NCI-H510A treated with DMSO at 0.1 percent for 48 hours (cell line): ENCODE results near the gene OOSP4A.

ENCODE experiments used
- DNase-seq: peaks from one replicate; lab custom pipeline; 2025; lab: John Stamatoyannopoulos, UW

OOSP4A gene

DNA sequence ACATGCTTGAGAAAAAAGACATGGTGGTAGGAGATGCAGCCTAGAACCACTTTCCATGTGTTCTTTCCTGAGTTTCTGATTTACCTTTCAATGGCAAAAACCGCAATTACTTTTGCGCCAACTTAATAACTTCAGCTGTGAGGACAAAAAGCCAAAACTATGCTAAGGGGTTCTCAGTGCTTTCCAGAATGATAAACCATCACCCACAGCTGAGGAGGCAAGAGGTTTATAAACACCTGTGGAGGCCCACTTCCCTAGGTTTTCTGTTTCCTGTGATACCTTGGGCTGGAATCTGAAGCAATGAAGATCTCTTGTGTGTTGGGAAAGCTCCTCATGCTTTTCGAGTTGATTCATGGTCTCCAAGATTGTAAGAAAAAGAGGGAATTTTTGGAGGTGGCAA is at the start of gene OOSP4A:
OOSP4A (plus strand) TSS at position 301 of the 400 bp plus-strand sequence; CDS start at position 301, 0 bp downstream.
- no peak for DNase-seq

DNA sequence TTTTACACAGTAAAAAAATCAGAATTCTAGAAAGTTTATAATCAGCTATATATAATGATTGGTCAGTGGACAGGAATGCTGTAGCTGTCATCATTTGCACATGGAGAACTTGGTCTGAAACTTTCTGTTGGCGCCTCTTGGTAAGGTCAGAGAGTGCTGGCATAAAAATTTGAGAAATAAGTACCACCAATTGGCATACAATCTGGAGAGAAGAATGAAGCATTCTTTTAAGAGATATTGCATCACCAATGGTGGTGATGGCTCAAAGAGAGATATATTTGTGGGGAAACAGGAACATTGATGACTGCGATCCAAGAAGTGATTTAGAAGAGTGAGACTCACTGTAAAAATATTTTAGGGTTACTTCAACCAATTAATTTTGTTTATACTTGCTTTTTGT is 45.4 kb upstream of the OOSP4A start:
- DNase-seq, result no peak

DNA sequence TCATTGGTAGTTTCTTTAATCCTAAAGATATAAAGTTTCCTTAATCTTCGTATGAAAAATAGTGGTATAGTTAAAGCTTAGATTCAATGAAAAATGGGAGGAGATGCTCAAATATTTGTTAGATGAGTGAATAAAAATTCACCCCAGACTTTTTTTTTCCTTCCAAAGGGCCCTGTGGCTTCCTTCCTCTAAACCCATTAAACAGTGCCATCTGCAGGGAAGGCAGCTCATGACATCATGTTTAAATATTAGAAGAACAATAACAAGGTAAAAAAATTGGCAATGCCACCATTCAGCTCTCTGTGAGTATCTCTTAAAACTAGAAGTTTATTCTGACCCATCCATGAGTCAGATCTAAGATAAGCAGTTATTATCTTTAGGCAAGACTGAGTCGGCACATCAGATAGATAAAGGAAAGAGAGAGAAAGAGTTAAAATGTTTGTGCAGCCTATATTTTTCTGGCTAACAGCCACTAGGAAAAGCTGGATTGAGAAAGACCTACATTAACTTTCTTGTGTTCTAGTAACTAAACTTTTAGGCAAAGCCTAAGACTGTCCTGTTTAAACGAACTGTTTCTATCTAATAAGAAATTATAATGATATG is 44.7 kb upstream of the OOSP4A start:
- DNase-seq, result no peak

DNA sequence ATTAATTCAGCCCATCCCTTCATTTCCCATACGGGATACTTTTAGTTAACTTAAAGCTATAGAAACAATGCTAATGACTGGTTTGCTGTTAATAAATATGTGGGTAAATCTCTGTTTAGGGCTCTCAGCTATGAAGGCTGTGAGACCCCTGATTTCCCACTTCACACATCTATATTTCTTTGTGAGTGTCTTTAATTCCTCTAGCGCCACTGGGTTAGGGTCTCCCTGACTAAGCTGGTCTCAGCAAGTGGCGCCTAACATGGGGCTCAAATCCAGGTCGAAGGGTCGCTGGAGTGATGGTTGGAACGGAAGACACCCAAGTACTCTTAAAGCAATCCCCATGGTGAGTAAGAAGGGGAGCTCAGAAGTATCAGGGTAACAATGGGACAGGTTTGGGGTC is 40.0 kb upstream of the OOSP4A start:
- DNase-seq, result no peak

DNA sequence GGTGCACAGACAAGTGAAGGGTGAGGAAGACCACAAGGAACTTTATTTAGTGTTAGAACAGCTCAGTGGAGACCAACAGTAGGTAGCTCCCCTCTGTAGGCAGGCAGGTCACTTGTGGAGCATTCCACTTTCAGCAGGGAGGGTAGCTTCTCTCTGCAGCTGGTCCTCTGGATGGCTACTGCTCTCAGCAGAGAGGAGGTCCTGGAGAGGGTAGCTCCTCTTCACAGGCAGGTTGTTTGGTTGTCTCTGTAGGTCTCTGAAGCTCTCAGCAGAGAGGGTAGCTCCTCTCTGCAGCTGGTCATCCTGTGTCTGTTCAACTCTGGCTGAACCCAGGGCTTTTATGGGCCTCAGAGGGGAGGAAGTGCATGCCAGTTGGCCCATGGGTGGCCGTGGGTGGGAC is 32.1 kb upstream of the OOSP4A start:
- DNase-seq, result no peak

DNA sequence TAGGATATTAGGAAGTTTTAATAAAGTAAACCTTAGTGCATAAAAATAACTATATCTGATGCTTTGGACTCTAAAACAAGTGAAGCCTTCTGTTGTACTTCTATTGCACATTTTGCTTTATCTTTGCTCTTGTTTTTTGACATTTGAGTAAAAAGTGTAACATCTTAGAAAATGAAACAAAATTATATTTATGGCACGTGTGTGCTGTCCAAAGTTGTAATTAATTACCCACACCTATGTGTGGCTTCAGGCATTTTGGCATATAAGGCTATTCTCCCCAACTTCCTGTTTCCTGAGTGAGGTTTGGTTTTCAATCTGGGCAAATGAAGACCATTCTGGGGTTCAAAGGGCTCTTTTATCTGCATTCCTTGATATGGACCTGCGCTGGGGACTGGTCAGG is 25.7 kb upstream of the OOSP4A start, which contains the start of gene OOSP1:
OOSP1 (plus strand) TSS at position 301 of the 400 bp plus-strand sequence; CDS start at position 324, 23 bp downstream.
- DNase-seq, result no peak

DNA sequence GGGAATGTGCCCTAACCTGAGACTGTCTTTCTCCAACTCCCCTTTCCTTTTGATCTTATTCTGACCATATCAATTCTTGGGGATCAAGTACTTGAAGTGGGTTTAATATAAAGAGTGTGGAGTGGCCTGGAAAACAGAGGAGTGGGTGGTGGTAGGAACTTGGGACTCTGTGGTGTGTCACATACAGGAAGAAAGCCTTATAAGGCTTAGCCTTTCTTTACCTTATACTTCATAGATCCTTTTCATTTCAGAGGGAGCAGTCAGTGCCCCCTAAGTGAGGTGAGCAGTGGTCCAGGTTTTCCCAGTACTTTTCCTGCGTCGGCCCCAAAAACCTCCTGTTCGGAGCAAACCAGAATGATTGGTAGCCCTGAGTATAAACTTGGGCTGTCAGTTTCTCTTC is 25.1 kb upstream of the OOSP4A start:
- DNase-seq, result no peak

DNA sequence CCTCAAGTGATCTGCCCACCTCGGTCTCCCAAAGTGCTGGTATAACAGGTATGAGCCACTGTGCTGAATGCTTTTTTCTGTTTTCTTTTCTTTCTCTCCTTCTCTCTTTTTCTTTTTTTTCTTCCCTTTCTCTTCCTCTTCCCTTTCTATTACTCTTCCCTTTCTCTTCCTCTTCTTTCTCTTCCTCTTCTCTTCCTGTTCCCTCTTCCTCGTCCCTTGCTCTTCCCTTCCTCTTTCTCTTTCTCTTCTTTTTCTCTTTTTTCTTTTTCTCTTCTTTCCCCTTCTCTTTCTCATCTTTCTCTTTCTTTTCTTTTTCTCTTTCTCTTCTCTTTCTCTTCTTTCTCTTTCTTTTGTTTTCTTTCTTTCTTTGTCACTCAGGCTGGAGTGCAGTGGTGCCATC is 24.4 kb upstream of the OOSP4A start:
- DNase-seq, result no peak

DNA sequence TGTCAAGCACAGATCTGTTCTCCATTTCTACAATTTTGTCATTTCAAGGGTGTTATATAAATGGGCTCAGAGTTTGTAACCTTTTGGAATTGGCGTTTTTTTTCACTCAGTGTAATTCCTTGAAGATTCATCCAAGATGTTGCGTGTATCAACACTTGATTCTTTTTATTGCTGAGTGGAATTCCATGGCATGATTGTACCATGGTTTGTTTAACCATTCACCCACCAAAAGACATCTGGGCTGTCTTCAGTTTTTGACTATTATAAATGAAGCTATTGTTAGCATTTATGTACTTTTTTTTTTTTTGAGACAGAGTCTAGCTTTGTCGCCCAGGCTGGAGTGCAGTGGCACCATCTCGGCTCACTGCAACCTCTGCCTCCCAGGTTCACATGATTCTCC is 22.7 kb upstream of the OOSP4A start:
- DNase-seq, result no peak

DNA sequence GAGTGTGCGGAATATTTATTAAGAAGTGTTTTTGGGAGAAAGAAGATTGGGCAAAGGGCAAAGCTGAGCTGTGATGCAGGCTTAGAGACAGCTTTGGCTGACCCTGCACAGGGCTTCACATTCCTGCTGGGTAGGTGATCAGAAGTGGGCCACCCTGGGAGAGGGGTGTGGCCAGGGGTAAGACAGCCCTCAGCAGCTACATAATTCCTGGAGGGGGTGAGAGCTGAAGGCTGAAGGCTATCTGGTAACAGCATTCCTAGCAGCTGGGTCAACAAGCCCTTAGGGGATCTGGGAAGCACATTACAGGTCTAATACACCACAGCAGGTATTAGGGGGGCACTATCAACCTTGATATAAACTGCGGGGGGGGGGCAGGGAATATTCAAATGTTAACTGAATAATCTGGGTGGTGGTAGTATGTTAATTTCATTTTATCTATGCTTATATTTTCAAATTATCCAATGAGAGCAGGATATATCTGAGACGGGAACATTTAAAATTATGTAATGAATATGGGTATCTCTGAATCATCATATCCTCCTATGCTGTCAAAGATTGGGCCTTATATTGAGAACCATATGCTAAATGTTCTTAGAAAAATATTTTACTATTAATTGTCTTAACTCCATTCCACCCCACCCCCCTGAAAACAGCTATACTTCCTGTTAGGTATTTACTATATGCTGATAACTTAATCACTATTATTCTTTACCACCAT is 19.7 kb upstream of the OOSP4A start:
- no peak for DNase-seq

DNA sequence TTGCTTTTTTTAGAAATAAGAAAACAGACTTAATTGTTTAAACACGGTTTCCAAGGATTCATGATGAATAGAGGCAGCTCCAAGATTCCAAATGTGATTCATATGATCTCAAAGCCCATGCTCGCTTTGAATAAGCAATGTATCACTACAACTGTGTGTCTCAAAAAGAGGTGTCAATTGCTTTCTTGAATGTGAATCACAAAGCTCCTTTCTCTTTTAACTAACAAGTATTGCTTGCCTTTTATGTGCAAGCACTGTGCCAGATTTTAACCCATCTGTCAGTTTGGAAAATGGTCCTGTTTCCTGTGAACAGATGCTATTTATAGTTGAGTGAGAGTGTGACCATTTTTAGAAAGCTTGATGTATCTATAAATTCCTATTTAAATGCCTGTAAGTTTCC is 19.1 kb upstream of the OOSP4A start:
- DNase-seq, result no peak

DNA sequence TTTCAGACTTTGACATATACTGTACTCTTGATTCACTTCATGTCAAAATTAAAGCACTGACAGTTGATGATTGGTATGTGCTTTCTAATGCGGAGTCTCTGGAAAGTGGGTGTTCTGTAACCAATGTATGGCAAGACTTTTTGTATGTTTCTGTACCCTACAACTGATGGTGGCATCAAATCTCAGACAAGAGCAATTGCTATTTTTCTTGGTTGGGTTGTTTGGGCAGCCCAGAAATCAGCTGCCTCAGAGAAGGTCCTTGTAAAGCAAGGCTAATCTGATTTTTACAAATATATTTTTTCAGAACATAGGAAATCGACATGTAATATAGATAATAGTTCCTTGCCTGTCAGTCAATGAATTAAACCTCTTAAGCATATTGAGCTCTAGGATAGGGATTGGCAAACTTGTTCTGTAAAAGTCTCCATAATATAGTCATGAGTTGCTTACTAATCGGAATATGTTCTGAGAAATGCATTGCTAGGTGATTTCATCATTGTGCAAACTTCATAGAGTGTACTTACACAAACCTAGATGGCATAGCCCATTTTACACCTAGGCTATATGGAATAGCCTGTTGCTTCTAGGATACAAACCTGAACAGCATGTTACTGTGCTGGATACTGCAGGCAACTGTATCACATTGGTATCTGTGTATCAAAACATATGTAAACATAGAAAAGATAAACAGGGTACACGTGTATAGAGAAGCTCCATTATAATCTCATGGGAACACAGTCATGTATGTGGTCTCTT is 10.2 kb upstream of the OOSP4A start:
- no peak for DNase-seq

DNA sequence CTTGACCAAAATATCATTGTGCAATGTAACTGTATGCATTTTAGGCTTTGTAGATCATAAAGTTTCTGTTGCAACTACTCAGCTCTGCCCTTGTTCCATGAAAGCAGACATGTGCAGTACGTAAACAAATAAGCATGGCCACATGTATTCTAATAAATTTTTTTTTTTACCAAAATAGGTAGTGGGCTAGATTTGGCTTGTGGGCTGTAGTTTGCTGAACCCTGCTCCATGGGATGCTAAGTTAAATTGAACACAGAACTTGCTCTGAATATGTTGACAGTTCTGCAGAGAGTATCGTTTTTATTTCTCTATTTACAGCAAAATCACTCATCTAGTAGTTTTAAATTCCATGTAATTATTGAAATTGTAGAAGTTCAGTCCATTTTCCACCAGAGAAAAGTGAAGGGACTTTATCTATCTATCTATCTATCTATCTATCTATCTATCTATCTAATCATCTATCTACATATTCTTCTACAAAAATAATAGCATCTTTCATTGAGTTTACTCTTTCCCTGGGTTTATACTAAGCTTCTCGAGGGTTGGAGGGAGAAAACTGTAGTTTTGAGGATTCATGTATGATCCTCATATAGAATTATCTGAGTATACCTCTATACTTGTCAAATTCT is 9.5 kb upstream of the OOSP4A start:
- no peak for DNase-seq

DNA sequence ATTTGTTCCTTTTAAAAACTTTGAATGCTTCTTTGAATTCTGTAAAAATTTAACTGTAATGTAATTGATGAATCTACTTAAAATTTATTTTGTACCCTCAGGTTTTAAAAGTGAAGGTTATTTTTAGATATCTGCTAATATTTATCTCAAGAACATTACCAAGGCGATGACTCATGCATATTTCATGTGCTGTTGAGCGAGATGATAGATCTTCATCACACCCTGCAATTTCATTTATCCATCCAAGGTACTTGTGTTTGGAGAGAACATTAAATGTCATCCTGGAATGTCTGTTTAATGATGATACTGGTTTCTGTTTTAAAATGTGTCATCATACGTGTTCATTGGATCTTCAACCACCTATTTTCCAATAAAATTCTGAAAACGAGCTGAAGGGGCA is 6.7 kb upstream of the OOSP4A start:
- DNase-seq, result no peak

DNA sequence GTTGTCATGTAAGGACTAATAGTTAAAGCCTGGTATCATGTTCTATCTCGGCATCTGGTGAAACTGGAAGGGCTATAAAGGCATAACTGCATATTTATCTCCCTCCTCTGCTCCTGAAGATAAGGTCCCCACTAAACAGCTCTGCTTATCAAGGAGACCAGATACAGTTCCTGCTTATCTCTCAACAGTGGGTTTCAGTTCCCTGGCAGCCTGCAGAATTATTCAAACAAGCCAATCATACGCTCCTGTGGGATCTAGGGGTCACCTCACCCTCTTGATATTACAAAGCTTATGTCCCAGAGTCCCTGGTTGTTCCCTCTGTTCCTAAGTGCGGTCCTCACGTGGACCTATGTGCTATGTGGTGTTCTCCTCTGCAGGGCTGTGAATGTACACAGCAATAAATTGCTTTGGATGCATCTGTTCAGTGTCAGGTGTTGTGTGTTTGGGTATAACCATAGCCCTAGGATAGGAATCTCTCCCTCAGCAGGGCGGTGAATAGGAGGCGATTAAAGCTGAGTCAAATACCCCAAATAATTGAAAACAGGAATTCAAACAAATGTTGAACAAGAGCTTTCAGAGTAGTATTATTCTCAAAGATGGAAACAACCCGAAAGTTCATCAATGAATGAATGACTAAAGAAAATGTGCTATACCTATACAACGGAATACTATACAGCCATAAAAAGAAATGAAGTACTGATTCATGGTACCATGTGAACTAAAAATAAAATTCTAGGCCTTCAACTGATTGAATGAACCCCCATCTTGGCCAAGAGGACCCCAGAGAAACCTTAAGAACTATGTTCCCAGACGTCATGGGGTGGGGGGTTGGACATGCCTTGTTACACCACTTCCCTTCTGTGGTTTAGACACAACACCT is 3.1 kb upstream of the OOSP4A start:
- no peak for DNase-seq

DNA sequence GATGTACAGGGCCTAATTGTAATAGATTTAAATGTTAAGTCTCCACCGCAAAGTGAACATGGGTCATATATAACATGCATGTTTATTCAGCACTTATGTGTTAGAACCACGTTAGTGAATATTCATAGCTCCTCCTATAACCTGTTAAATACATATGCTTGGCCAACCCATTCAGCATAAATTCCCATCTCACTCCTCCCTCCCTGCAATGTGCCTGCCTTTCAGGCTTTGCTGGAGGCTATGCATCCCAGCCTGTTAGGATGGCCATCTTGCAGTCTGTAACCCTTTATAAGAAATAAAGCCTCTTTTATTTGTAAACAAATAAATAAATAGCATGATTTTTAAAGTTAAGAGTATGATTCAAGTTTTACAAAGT is 1.7 kb upstream of the OOSP4A start:
- DNase-seq, result no peak

DNA sequence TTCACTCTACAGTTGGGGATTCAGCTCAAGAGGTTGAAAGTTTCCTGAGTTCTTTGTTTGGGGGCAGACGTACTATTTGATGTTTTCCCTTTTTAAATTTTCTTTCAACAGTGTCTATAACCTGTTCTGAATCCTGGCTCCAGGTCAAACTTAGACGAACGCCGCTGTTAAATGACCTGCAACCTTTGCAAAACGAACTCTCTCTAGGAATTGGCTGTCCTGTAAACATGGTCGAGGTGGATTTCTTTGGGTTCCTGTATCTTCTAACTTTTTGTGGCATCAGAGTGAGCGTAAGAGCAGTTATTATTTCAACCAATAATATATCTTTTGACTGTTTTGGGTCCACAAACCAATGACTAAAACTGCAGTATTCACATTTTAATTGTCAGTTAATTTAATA is 1.6 kb downstream of the OOSP4A start:
- DNase-seq, result no peak

DNA sequence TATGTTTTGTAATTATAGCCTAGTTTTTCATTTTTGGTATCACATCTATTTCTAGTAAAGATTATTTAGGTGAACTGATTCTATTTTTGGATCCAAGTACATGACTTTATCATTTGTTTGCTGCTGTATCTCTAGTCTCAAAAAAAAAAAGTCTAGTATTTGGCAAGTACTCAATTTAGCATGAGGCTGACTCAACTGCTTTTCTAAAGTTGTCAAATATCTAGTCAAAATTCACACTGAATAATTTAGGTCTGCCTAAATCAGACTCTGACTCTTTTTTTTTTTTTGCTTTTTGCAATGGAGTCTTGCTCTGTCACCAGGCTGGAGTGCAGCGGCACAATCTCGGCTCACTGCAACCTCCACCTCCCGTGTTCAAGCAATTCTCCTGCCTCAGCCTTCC is 2.4 kb downstream of the OOSP4A start:
- no peak for DNase-seq

DNA sequence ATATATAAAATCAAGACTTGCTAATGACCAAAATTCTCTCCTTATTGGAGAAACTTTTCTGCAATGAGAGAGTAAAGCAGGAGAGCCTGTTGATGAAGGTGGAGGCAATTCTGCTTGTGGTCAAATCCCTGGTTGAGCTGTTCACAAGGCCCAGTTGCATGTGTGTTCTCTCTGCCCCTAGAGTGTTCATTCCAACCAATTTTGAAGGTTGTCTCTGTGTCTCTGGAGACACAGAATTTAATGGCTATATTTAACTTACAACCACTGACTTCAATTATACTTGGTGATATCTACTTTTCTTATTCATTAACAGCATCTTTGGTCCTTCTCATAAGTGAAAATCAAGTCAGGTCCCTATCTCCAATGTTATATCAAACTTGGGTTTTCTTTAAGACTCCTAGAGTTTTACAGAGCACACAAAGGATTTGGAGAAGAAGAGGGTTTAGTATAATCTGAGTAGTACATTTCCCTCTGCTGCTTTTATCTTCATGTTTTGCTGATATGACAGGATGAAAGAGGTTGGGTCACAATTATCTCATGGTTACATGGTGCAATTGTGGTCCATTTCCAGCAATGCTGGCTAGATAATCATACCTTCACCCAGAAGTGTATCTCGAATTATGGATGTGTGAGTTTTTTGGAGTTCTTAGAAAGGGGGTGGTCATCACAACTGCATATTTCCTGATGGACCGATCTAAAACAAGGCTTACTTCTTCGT is 4.0 kb downstream of the OOSP4A start:
- DNase-seq, result no peak

DNA sequence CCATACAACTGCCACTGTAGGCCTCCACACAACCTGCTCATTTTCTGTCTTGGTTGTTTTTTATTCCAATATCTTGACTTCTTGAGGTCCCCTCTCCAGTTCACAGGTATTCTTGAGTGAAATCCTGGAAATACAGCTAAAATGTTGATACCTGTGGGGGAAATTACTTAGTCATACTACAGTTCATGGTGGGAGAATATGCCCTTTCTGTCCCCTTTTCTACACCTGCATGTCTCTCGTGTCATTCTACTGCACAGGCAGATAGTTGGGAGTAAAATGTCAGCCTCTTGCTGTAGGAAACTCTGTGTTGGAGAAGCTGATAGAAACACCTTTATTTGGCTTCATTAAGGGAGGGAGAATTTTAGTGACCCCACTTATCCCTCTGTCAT is 4.6 kb downstream of the OOSP4A start:
- no peak for DNase-seq

DNA sequence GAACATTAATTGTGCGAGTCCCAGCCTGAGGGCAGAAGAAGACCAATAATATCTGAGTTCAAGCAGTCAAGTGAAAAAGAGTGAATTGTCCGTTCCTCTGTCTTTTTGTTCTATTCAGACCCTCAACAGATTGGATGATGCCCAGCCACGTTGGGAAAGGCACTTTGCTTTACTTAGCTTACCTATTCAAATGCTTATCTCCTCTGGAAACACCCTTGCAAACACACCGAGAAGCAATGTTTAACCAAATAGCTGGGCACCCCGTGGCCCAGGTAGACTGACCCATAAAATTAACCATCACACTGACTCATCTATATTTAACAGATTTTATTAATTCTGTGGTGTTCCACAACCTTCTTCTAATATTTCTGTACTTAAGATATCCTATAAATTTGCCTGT is 9.3 kb downstream of the OOSP4A start:
- DNase-seq, result no peak
